Astrocyte (in vitro differentiated cells and primary cell): ENCODE results near the gene ARV1. TPM values are rescaled to one million over a fixed set of nuclear protein-coding genes. Genes with fewer than 3 reads are reported as not detected.

Experiments
- DNase-seq: peaks from one replicate; pipeline ENCODE4 v3.0.0-alpha.2; 2010; ENCODE audit warnings: low read depth
- FAIRE-seq: peaks from 2 replicates; lab custom pipeline; 2011; peaks lifted over from hg19 to GRCh38; lab: Jason Lieb, UNC
- H2AFZ ChIP-seq: 2 replicates; pipeline ENCODE4 v1.6.0; 2012; ENCODE audit warnings: low read depth, low read length, inconsistent platforms
- H3K27ac ChIP-seq: 2 replicates; pipeline ENCODE4 v1.5.1; 2011; ENCODE audit warnings: low read depth, low read length, inconsistent platforms
- H3K27me3 ChIP-seq: 2 replicates; pipeline ENCODE4 v1.6.0; 2011; ENCODE audit warnings: low read length, inconsistent platforms; ENCODE audit not compliant: insufficient read depth
- H3K36me3 ChIP-seq: 2 replicates; pipeline ENCODE4 v1.5.1; 2011; ENCODE audit warnings: low read length, inconsistent platforms; ENCODE audit not compliant: insufficient read depth
- H3K4me1 ChIP-seq: 2 replicates; pipeline ENCODE4 v1.5.1; 2011; ENCODE audit warnings: low read length, inconsistent platforms; ENCODE audit not compliant: insufficient read depth
- H3K4me2 ChIP-seq: 2 replicates; pipeline ENCODE4 v1.6.0; 2012; ENCODE audit warnings: low read length, inconsistent platforms
- H3K4me3 ChIP-seq: 2 replicates; pipeline ENCODE4 v1.5.1; 2011; ENCODE audit warnings: low read depth, mild to moderate bottlenecking, low read length, inconsistent platforms; ENCODE audit not compliant: insufficient read depth
- H3K79me2 ChIP-seq: 2 replicates; pipeline ENCODE4 v1.6.0; 2012; ENCODE audit warnings: mild to moderate bottlenecking, low read length, inconsistent platforms; ENCODE audit not compliant: insufficient read depth
- H3K9ac ChIP-seq: 2 replicates; pipeline ENCODE4 v1.6.0; 2012; ENCODE audit warnings: mild to moderate bottlenecking, low read length, inconsistent platforms
- H3K9me3 ChIP-seq: 2 replicates; pipeline ENCODE4 v1.5.1; 2012; ENCODE audit warnings: low read depth, mild to moderate bottlenecking, low read length, inconsistent platforms; ENCODE audit not compliant: insufficient read depth
- H4K20me1 ChIP-seq: 2 replicates; pipeline ENCODE4 v1.6.0; 2012; ENCODE audit warnings: low read length, inconsistent platforms; ENCODE audit not compliant: insufficient read depth
- H3K27ac Mint-ChIP-seq: one replicate; pipeline ENCODE4 v1.8.0; 2021; ENCODE audit warnings: mild to moderate bottlenecking, mixed read lengths; ENCODE audit not compliant: unreplicated experiment
- H3K27me3 Mint-ChIP-seq: one replicate; pipeline ENCODE4 v1.8.0; 2021; ENCODE audit warnings: low read depth, mixed read lengths; ENCODE audit not compliant: unreplicated experiment
- H3K36me3 Mint-ChIP-seq: one replicate; pipeline ENCODE4 v1.8.0; 2021; ENCODE audit warnings: low read depth, mixed read lengths; ENCODE audit not compliant: unreplicated experiment
- H3K4me1 Mint-ChIP-seq: one replicate; pipeline ENCODE4 v1.8.0; 2021; ENCODE audit warnings: low read depth, mixed read lengths; ENCODE audit not compliant: unreplicated experiment
- H3K4me3 Mint-ChIP-seq: one replicate; pipeline ENCODE4 v1.8.0; 2021; ENCODE audit warnings: mild to moderate bottlenecking, moderate library complexity, mixed read lengths; ENCODE audit not compliant: unreplicated experiment
- H3K9me3 Mint-ChIP-seq: one replicate; pipeline ENCODE4 v1.8.0; 2021; ENCODE audit warnings: mild to moderate bottlenecking, mixed read lengths; ENCODE audit not compliant: unreplicated experiment
- EZH2 ChIP-seq: IDR thresholded peaks from 2 replicates; pipeline ENCODE4 v1.6.1; 2012; ENCODE audit warnings: mild to moderate bottlenecking, low read length, inconsistent platforms; ENCODE audit not compliant: insufficient read depth
- total RNA-seq: library from RNA; stranded (reverse); gene quantifications from 2 replicates; pipeline ENCODE4 v1.2.1, GENCODE V29; 2021
- TF ChIP-seq, protein P1 (sequence below): IDR thresholded peaks from 2 replicates; pipeline ENCODE4 v1.5.1; 2011; ENCODE audit warnings: low read depth, mild to moderate bottlenecking, inconsistent platforms, low read length, moderate library complexity; ENCODE audit not compliant: insufficient read depth

ARV1 gene
- total RNA-seq, 1 donor from 2014 or later, result 14.4 TPM

DNA sequence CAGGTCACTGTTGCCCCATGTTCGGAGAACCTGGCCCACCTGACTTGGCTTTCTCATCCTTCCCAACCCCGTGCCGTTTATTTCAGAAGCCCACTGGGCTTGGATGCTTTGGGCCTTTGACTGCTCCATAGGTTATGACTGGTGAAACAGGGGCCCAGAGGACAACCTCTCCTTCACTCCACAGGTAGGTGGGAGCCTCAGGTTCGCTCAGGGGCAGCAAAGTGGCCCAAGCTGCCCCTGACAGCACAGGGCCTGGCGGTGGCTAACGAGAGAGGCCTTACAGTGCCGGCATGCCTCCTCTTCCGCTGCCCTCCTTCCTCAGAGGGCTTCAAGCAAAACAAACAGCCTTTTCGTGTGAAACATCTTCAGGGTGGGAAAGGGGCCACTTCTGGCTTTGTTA is 44.3 kb downstream of the ARV1 start:
- Histone ChIP-seq H3K27ac (no peak overlapping the region), H3K9me3 (no peaks in the 10 kb centered on the region), H3K4me3 (no peak overlapping the region), H3K9ac (no peak overlapping the region), H4K20me1 (peaks cover 7% of the 10 kb centered on the region), H3K79me2 (no peaks in the 10 kb centered on the region), H3K4me1 (peaks cover 6% of the 10 kb centered on the region), H3K27me3 (no peaks in the 10 kb centered on the region), H2AFZ (no peak overlapping the region), H3K4me2 (no peak overlapping the region), H3K36me3 (no peaks in the 10 kb centered on the region)
- Mint-ChIP-seq H3K27me3 (peaks cover 2% of the 10 kb centered on the region), H3K36me3 (peaks cover 13% of the 10 kb centered on the region), H3K4me1 (peaks cover 5% of the 10 kb centered on the region), H3K9me3 (peaks cover 2% of the 10 kb centered on the region), H3K4me3 (no peak overlapping the region), H3K27ac (no peak overlapping the region)
- FAIRE-seq (no peak), DNase-seq (no peak)
- no peak for TF ChIP-seq EZH2
- TF ChIP-seq, protein P1, sequence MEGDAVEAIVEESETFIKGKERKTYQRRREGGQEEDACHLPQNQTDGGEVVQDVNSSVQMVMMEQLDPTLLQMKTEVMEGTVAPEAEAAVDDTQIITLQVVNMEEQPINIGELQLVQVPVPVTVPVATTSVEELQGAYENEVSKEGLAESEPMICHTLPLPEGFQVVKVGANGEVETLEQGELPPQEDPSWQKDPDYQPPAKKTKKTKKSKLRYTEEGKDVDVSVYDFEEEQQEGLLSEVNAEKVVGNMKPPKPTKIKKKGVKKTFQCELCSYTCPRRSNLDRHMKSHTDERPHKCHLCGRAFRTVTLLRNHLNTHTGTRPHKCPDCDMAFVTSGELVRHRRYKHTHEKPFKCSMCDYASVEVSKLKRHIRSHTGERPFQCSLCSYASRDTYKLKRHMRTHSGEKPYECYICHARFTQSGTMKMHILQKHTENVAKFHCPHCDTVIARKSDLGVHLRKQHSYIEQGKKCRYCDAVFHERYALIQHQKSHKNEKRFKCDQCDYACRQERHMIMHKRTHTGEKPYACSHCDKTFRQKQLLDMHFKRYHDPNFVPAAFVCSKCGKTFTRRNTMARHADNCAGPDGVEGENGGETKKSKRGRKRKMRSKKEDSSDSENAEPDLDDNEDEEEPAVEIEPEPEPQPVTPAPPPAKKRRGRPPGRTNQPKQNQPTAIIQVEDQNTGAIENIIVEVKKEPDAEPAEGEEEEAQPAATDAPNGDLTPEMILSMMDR, result no peak

DNA sequence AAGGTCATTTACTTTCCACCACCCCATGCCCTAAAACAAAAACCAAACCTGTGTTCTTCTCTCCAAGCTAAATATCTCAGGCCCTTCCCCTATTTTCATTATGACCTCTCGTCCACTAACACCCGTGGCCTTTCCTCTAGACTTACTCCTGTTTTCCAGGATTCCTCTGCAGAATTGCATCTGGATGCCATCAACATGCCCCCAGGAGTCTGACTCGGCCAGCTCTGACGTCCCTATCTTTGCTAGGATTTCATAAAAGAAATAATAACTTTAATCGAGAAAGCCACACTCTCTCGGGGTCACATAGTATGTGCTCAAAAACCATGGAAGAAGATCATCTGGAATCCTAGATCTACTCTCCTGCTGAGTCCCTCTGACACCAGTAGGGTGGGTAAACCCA is 47.7 kb downstream of the ARV1 start:
- no peaks in the 10 kb centered on the region for H3K9me3 ChIP-seq
- H3K27ac ChIP-seq, result no peak overlapping the region
- peaks cover 8% of the 10 kb centered on the region for H3K4me1 Mint-ChIP-seq
- H3K36me3 ChIP-seq, result no peaks in the 10 kb centered on the region
- no peaks in the 10 kb centered on the region for H3K4me1 ChIP-seq
- no peaks in the 10 kb centered on the region for H3K27me3 ChIP-seq
- no peak overlapping the region for H3K4me3 Mint-ChIP-seq
- FAIRE-seq (no peak), DNase-seq (no peak)
- no peaks in the 10 kb centered on the region for H3K79me2 ChIP-seq
- H3K9me3 Mint-ChIP-seq, result peaks cover 2% of the 10 kb centered on the region
- no peak for TF ChIP-seq EZH2
- TF ChIP-seq, protein P1, result no peak
- no peak overlapping the region for H3K9ac ChIP-seq
- H3K4me3 ChIP-seq, result no peak overlapping the region
- no peak overlapping the region for H2AFZ ChIP-seq
- H3K27ac Mint-ChIP-seq, result no peak overlapping the region
- H3K27me3 Mint-ChIP-seq, result peaks cover 5% of the 10 kb centered on the region
- no peak overlapping the region for H3K4me2 ChIP-seq
- H3K36me3 Mint-ChIP-seq, result peaks cover 7% of the 10 kb centered on the region
- H4K20me1 ChIP-seq, result peaks cover 19% of the 10 kb centered on the region

DNA sequence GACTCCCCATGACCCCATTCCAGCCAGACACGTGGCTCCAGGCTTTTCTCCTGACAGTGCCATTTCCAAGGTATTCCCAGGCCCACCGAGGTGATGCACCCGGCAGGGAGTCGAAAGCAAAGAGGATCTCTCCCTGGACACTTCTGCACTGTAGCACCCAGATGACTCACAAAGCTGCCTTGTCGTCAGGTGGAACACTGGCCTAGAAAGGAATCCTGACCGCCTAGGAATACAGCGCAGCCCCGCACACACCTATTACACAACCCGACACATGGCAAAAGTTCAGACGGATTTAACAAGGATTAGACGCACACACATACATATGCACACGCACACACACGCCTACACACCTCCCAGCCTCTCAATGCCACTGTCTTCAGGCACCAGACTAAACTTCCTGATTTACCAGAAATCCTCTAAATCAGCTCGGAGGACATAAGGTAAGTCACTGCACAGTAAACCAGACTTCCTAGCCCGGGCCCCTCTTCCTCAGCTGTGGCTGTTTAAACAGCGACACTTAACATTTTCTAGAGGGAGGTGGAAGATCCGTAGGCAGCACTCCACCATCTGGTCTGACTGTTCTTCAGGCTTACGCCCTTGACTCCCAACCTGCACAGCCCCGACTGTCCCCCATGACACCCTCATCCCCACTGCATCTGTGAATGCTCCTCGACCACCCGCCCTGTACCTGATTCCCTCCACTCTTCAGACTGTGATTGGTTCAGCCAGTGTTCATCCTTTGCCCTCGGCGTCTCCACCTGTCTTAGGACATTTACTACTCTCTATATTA is 48.4 kb downstream of the ARV1 start:
- Mint-ChIP-seq H3K9me3 (peaks cover 2% of the 10 kb centered on the region), H3K4me1 (peaks cover 8% of the 10 kb centered on the region), H3K27me3 (peaks cover 5% of the 10 kb centered on the region), H3K36me3 (peaks cover 6% of the 10 kb centered on the region), H3K4me3 (no peak overlapping the region), H3K27ac (no peak overlapping the region)
- Histone ChIP-seq H3K4me3 (no peak overlapping the region), H3K9me3 (no peaks in the 10 kb centered on the region), H3K4me1 (no peaks in the 10 kb centered on the region), H3K36me3 (no peaks in the 10 kb centered on the region), H3K9ac (no peak overlapping the region), H3K79me2 (no peaks in the 10 kb centered on the region), H4K20me1 (peaks cover 19% of the 10 kb centered on the region), H3K27me3 (no peaks in the 10 kb centered on the region), H3K27ac (no peak overlapping the region), H3K4me2 (no peak overlapping the region), H2AFZ (no peak overlapping the region)
- TF ChIP-seq, protein P1, result no peak
- no peak for TF ChIP-seq EZH2
- DNase-seq, result no peak
- no peak for FAIRE-seq
